ENCODE data around the gene RBM18. TPM values are rescaled to one million over a fixed set of nuclear protein-coding genes. Genes with fewer than 3 reads are reported as not detected.

RBM18 gene
- total and polyA plus RNA-seq, 9 donors, result 8.3 to 25.0 (median 17.0) TPM

DNA sequence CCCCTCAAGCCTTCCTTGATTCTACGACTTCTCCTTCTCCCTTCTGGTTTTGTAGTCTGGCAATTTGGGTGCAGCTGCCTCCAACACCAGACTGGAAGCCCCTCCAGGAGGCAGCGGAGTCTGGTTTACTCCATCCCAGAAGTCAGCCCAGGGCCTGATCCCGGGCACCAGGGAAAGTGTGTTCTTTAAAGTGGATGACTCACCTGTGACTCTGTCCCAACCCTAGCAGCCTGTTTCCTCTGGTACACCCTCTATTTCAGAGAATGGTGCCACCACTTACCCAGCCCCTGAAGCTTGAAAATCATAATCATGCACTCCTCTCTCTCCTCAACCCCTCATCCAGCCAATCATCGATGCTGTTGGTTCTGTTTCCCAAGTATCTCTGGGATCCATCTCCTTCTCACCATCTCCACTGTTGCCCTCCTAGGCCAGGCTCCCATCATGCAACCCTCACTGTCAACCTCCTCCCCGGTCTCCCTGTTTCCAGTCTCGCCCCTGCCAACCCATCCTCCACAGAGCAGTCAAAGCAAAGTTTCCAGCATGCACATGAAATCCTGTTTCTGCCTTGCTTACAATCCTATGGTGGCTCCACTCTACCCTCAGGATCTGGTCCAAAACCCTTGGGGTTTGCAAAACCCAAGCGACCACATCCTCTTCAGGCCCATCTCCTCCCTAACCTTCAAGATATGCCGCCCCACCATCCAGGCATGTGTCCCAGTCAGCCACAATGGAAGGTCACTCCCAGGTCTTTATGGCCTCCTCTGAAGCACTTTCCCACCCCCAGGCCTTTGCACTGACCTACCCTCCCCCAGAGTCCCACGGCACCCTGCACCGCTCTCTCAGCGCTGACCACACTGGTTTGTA, 46.3 kb downstream of the RBM18 start:
- Histone ChIP-seq H3K27me3 (no peaks in the 10 kb centered on the region), H3K36me3 (no peaks in the 10 kb centered on the region), H3K9me3 (peaks cover 0 to 3% of the 10 kb centered on the region in 2 donors), H3K4me1 (ENCODE audit: insufficient read depth) (peaks cover 12% of the 10 kb centered on the region), H3K4me3 (no peak overlapping the region), H3K27ac (no peak overlapping the region)
- DNase-seq, result no peak
- TF ChIP-seq EP300 (IDR thresholded peaks at IDR 0.05) (no peak), POLR2A (IDR thresholded peaks at IDR 0.05) (no peak)
- TF ChIP-seq, protein P1, sequence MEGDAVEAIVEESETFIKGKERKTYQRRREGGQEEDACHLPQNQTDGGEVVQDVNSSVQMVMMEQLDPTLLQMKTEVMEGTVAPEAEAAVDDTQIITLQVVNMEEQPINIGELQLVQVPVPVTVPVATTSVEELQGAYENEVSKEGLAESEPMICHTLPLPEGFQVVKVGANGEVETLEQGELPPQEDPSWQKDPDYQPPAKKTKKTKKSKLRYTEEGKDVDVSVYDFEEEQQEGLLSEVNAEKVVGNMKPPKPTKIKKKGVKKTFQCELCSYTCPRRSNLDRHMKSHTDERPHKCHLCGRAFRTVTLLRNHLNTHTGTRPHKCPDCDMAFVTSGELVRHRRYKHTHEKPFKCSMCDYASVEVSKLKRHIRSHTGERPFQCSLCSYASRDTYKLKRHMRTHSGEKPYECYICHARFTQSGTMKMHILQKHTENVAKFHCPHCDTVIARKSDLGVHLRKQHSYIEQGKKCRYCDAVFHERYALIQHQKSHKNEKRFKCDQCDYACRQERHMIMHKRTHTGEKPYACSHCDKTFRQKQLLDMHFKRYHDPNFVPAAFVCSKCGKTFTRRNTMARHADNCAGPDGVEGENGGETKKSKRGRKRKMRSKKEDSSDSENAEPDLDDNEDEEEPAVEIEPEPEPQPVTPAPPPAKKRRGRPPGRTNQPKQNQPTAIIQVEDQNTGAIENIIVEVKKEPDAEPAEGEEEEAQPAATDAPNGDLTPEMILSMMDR (IDR thresholded peaks at IDR 0.05), result no peak
- 36 to 40% (median 39%) methylated on average over 11 of the region's 11 CpGs for WGBS, 3 donors
- intact Hi-C loops (cut with DNase I), result loop anchor here in 1 of 4 donors (10.0 kb wide), 1 partner anchor 126 kb away; no protein-coding TSS in a partner anchor

DNA sequence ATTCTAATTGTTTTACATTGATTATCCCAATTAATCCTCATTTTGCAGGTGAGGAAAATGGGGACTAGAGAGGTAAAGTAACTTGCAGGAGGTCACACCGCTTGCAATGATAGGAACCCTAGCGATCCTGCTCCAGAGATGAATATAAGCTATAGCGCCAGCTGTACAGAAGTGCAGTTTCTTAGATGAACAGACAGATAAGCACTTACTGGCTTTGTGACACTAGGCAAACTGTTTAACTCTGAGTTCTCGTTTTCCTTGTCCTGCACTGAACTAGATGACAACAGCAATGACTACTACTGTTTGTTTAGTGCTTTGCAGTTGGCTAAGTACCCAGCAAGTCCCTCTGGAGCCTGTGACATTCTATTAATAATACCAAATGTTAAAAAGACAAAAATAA, 47.0 kb downstream of the RBM18 start:
- WGBS, 3 donors, result 45 to 61% (median 58%) methylated on average over 4 of the region's 4 CpGs
- H3K27me3 ChIP-seq, result no peaks in the 10 kb centered on the region
- no peak overlapping the region for H3K27ac ChIP-seq
- DNase-seq, result no peak
- intact Hi-C loops (cut with DNase I), result loop anchor here in 1 of 4 donors (10.0 kb wide), 1 partner anchor 127 kb away; no protein-coding TSS in a partner anchor
- no peak overlapping the region for H3K4me3 ChIP-seq
- no peaks in the 10 kb centered on the region for H3K36me3 ChIP-seq
- TF ChIP-seq EP300 (IDR thresholded peaks at IDR 0.05) (no peak), POLR2A (IDR thresholded peaks at IDR 0.05) (no peak)
- TF ChIP-seq, protein P1 (IDR thresholded peaks at IDR 0.05), result no peak
- H3K4me1 ChIP-seq (ENCODE audit: insufficient read depth), result peaks cover 13% of the 10 kb centered on the region
- peaks cover 0 to 3% of the 10 kb centered on the region in 2 donors for H3K9me3 ChIP-seq

GRCh38 chr9:122216798-122217418, 47.7 kb downstream of the RBM18 start:
- WGBS, 3 donors, result 23 to 28% (median 27%) methylated on average over 35 of the region's 35 CpGs
- Histone ChIP-seq H3K27me3 (no peaks in the 10 kb centered on the region), H3K36me3 (no peaks in the 10 kb centered on the region), H3K27ac (no peak overlapping the region), H3K4me1 (ENCODE audit: insufficient read depth) (peaks cover 13% of the 10 kb centered on the region), H3K4me3 (no peak overlapping the region), H3K9me3 (peaks cover 0 to 3% of the 10 kb centered on the region in 2 donors)
- DNase-seq, result no peak
- TF ChIP-seq POLR2A (IDR thresholded peaks at IDR 0.05), result no peak
- TF ChIP-seq, protein P1 (IDR thresholded peaks at IDR 0.05), result no peak
- intact Hi-C loops (cut with DNase I), result loop anchor here in 1 of 4 donors (10.0 kb wide), 1 partner anchor 128 kb away; no protein-coding TSS in a partner anchor

GRCh38 chr9:122216138-122216797, 48.4 kb downstream of the RBM18 start:
- H3K4me1 ChIP-seq (ENCODE audit: insufficient read depth), result peaks cover 13% of the 10 kb centered on the region
- no peak overlapping the region for H3K27ac ChIP-seq
- H3K27me3 ChIP-seq, result no peaks in the 10 kb centered on the region
- no peaks in the 10 kb centered on the region for H3K36me3 ChIP-seq
- H3K4me3 ChIP-seq, result no peak overlapping the region
- intact Hi-C loops (cut with DNase I), result loop anchor here in 1 of 4 donors (10.0 kb wide), 1 partner anchor 129 kb away; no protein-coding TSS in a partner anchor
- H3K9me3 ChIP-seq, result peaks cover 0 to 3% of the 10 kb centered on the region in 2 donors
- no peak for DNase-seq
- WGBS, 3 donors, result 43 to 70% (median 50%) methylated on average over 4 of the region's 4 CpGs
- TF ChIP-seq POLR2A (IDR thresholded peaks at IDR 0.05), result no peak
- TF ChIP-seq EP300 (IDR thresholded peaks at IDR 0.05), result no peak
- TF ChIP-seq, protein P1 (IDR thresholded peaks at IDR 0.05), result no peak
